Caki2 (cell line): ENCODE measurements around the gene RBM17. TPM values are rescaled to one million over a fixed set of nuclear protein-coding genes. Genes with fewer than 3 reads are reported as not detected.
A peak's percentile ranks its signal among the peaks of the same experiment; 100 is the strongest.
"Not testable (repeated sequence)": the region's sequence is repeated elsewhere in the genome, so short reads cannot be mapped to it uniquely, and the experiment has no call there.

Experiments
- DNase-seq: peaks from one replicate; pipeline ENCODE4 v3.0.0-alpha.2; 2015; ENCODE audit warnings: low read depth
- in situ Hi-C: cut with HindIII; loops from 2 replicates; pipeline ENCODE4 v1.10.0; 2016; ENCODE audit warnings: low sequenced_read_pairs, low pct_unique_long_range_greater_than_20kb, mixed read lengths
- total RNA-seq: library from RNA; depleted of rRNA; stranded (reverse); fragments of >200 nt; shearing (Covaris generic); gene quantifications from 2 replicates; pipeline ENCODE4 v1.2.3, GENCODE V29; 2014; ENCODE audit warnings: low replicate concordance

Gene RBM17
- total RNA-seq, 1 experiment from 2014 or later: 17.9 TPM

DNA sequence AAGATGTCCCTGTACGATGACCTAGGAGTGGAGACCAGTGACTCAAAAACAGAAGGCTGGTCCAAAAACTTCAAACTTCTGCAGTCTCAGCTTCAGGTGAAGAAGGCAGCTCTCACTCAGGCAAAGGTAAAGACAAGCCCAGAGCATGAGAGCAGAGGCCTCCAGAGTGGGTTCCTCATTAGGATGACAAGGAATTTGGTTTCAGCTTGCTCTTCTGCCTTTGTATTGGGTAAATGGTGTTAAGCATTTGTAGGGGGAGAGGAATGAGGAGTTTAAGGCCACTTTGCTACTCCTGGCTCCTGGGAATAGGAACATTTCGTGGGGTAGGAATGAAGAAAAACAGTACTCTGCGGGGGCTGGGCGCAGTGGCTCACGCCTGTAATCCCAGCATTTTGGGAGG, 8.2 kb downstream of the RBM17 start:
- in situ Hi-C loops: loop anchor here (25.0 kb wide), 1 partner anchor 290 kb away; no protein-coding TSS in a partner anchor
- DNase-seq: no peak

DNA sequence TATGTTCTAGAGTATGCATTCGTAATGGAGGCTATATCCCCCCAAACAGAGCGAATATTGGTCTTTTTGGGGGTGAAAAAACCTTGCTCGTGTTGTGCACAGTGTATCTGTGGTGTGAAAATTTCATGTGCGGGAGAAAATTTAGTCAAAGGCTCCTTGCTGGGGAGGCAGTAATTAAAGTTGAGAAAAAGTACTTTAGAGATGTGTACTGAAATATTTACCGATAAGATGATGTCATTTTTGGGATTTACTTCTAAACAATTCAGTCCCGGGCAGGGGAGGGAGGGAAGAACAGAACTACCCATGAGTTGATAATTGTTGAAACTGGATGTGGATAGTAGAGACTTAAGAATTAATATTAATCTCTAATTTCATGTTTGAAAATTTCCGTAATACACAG, 9.3 kb downstream of the RBM17 start:
- no peak for DNase-seq
- in situ Hi-C loops: loop anchor here (25.0 kb wide), 1 partner anchor 289 kb away; no protein-coding TSS in a partner anchor

DNA sequence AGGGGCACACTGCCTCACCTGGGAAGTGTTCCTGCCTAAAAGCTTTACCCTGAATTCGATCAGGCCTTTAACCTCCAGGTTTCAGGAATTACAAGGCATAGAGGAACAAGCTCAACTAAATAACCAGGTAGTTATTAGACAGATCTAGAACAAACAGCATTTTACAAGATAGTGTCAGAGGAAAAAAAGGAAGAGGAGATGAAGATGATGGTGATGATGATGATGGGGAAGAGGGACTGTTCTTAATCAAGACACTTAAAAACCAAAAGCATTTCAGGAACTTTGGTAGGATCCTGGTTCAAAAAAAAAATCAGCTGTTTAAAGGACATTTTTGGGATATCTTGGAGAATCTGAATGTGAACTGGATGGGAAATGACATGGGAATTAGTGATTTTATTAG, 11.5 kb downstream of the RBM17 start:
- in situ Hi-C loops: no loop called here

GRCh38 chr10:6101181-6101580, 12.3 kb downstream of the RBM17 start:
- in situ Hi-C loops: no loop called here
- DNase-seq: no peak

More for the DNA sequence above, 11.5 kb downstream of the RBM17 start:
- DNase-seq: no peak

DNA sequence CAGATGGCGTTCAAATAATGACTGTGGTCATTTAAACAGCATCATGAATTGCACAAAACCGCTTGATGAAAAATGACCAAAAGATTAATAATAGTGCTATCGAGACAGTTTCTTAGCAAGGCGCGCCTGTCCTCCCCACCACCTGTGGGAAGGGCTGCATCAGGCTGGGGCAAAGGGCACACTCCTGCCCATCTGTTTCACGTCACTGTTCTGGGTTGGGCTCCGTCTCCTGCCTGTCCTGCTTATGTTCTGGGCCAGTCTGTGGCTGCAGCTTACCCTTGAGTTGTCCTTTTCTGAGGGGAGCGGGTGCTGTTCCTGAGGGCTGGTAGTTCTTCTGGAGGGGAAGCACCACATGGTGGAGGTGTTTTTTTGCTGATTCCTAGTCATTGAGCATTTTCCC, 13.3 kb downstream of the RBM17 start:
- in situ Hi-C loops: no loop called here
- DNase-seq: no peak

- in situ Hi-C loops: no loop called here
- DNase-seq: no peak
Observed at GRCh38 chr10:6103591-6103990, 14.8 kb downstream of the RBM17 start.

- DNase-seq, in situ Hi-C loops: not testable (repeated sequence)
Observed at GRCh38 chr10:6107616-6108015, 18.8 kb downstream of the RBM17 start.

DNA sequence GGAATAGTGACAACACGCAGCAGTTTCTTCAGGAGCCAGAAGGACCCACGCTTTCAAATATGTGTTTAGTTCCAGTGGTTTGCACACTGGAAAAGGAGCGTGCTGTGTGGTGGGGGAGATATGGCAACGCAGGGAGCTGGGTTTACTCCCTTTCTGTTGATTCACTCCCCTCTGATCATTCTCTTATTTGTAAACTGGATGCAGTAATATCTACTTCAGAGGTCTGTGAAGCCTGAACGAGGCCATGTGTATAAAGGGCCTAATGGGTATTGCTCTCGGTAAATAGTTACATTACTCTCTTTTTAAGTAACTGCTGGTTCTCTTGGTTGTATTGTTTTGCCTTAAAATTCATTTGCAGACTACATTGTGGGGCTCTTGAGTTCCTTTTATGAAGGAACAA, 19.2 kb downstream of the RBM17 start:
- DNase-seq: no peak
- in situ Hi-C loops: no loop called here

- DNase-seq: peak; percentile 51
- in situ Hi-C loops: no loop called here
Observed at GRCh38 chr10:6108631-6109443, 20.0 kb downstream of the RBM17 start.

DNA sequence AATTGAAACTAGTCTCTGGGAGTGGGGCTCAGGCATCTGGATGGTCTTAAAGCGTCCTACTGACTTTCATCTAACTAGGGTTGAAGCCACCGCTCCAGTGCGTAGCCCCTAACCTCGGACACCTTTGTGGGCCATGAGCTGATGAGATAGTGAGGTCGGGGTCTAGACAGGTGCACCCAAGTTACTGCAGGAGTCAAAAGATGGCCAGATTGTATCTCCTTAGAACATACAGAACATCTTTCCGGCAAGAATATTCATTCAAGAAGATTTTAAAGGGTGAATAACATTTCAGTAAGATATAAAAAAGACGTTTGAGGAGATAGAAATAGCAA, 20.6 kb downstream of the RBM17 start:
- in situ Hi-C loops: no loop called here
- no peak for DNase-seq

GRCh38 chr10:6110136-6110535, 21.3 kb downstream of the RBM17 start:
- in situ Hi-C loops: no loop called here
- DNase-seq: no peak

DNA sequence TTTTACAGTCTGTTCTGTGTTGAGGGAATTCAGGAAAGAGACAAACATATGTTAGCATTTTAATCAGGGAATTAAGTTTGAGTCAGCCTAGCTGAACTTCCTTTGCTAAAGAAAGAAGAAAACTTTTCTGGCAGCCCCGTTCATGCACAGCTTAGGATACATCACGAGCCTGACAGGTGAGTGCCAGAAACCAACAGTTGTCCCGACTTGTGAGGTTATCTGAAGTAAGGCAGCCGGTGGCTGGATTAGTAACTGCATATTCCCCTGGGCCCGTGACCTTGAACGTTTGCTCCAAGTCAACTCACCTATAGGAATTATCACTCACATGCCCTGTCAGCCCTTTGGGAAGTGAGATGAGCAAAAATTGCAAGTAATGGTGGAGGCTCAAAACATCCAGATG, 24.1 kb downstream of the RBM17 start:
- in situ Hi-C loops: no loop called here
- no peak for DNase-seq

GRCh38 chr10:6114299-6114698, 25.5 kb downstream of the RBM17 start:
- DNase-seq: no peak
- in situ Hi-C loops: no loop called here

DNA sequence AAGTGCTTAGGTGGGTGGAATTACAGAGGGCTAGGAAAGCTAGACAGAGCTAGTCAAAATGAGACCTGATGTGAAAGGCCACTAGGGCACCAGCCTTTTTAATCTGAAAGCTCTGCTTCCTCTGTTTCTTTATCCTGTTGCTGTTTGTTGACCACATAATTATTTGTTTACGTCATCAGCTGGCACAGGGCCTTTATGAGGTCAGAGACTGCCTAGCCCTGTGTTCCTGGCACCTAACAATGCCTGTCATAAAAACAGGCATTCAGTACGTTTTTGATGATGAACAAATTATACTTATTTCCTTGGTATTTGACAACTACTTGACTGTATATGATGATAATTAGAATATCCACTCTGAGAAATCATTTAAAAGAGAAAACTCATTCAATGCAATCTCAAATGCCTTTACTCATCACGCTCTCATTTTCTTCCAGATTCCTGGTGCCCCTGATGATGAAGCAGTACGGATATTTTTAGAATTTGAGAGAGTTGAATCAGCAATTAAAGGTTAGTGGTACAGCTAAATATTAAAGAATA, 26.0 kb downstream of the RBM17 start:
- DNase-seq: no peak
- in situ Hi-C loops: no loop called here

- in situ Hi-C loops: no loop called here
- peak; percentile 33 for DNase-seq
Observed at GRCh38 chr10:6115411-6115810, 26.6 kb downstream of the RBM17 start.

DNA sequence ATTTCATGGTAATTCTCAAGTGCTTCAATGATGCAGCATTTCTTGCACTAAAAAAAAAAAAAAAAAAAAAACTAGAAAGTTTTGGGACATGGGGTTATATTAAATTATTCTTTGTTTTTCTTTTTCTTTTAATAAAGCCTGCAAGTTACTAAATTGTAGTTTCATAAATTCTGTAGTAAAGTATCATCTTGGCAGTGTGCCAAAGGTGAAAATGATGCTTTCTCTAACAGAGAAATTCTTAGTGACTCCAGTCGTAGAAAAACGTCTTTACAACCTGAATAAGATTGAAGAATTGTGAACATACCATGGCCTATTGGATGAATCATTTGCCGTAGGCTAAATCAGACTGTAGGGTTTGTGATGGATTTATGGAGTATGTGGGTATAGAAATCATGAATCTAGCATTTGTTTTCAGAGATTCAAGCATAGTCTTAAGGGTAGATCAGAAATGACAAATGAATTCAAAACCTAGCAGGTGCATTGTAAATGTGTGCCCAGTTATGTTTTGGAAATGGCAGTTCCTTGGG, 27.1 kb downstream of the RBM17 start:
- in situ Hi-C loops: no loop called here
- DNase-seq: no peak

DNA sequence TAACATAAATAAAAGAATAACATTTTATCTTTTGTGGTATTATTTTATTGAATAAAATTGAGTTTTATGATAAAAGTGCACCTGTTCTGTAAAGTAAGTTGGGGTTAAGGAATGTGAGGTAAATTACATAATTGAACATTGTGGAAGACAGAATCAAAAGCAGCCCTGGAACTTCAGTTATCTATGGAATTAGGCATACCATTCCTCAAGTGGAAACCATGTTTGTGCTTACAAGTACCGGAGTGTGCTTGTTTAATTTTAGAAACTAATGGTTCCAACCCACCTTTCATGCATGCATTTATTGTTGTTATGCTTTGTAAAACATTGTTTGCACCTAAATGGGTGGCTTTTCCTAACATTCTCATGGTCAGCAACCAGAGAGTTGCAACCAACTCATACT, 28.0 kb downstream of the RBM17 start:
- in situ Hi-C loops: no loop called here

DNA sequence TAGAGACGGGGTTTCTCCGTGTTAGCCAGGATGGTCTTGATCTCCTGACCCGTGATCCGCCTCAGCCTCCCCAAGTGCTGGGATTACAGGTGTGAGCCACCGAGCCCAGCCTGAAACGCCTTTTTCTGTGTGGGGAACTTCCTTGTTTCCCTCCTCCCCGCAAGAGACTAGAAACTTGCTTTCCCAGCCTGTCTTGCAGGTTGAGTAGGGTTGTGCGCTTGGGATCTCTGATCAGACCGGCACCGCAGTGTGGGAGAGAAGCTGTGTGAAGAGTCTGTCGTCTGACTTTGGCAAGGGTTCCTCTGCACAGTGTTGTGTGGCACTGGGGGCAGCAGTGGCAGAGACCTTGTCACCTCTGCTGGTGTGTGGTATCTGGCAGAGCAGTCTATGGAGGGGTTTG, 28.9 kb downstream of the RBM17 start:
- in situ Hi-C loops: no loop called here
- no peak for DNase-seq

More for the DNA sequence above, 28.0 kb downstream of the RBM17 start:
- no peak for DNase-seq

GRCh38 chr10:6119423-6119822, 30.6 kb downstream of the RBM17 start:
- DNase-seq: peak; percentile 64
- in situ Hi-C loops: no loop called here

GRCh38 chr10:6119962-6120361, 31.1 kb downstream of the RBM17 start:
- in situ Hi-C loops: no loop called here
- no peak for DNase-seq
